GM19452 (cell line): ENCODE data around the gene TMEM94.
"Not testable (repeated sequence)": the region's sequence is repeated elsewhere in the genome, so short reads cannot be mapped to it uniquely, and the experiment has no call there.

Source experiments
- ATAC-seq: cut with Tn5 transposase; IDR thresholded peaks from one replicate; pipeline ENCODE4 v1.9.1; 2021; ENCODE audit not compliant: unreplicated experiment

The TMEM94 gene

GRCh38 chr17:75456417-75457046 is at the start of gene TMEM94:
Gene TMEM94, plus strand, starts transcription at chr17:75456635. Its CDS starts 15,271 bp downstream, at chr17:75471906.
- ATAC-seq = peak; percentile 88

- no peak for ATAC-seq
These were observed 48.6 kb upstream of the TMEM94 start for GRCh38 chr17:75407655-75408352.

- no peak for ATAC-seq
These were observed 46.3 kb upstream of the TMEM94 start for GRCh38 chr17:75410141-75410540.

GRCh38 chr17:75411328-75412067 is 44.9 kb upstream of the TMEM94 start:
- no peak for ATAC-seq

GRCh38 chr17:75412455-75413317 is 43.7 kb upstream of the TMEM94 start:
- no peak for ATAC-seq

- ATAC-seq = no peak
These were observed 41.9 kb upstream of the TMEM94 start for GRCh38 chr17:75414488-75414887.

GRCh38 chr17:75416006-75416405 is 40.4 kb upstream of the TMEM94 start:
- no peak for ATAC-seq

- ATAC-seq = no peak
These were observed 39.3 kb upstream of the TMEM94 start for GRCh38 chr17:75417054-75417580.

GRCh38 chr17:75418531-75418930 is 37.9 kb upstream of the TMEM94 start:
- ATAC-seq = no peak

GRCh38 chr17:75428543-75429469 is 27.6 kb upstream of the TMEM94 start:
- no peak for ATAC-seq

- no peak for ATAC-seq
These were observed 26.1 kb upstream of the TMEM94 start for GRCh38 chr17:75430159-75430974.

GRCh38 chr17:75433218-75433783 is 23.1 kb upstream of the TMEM94 start:
- ATAC-seq = no peak

- ATAC-seq = not testable (repeated sequence)
These were observed 22.0 kb upstream of the TMEM94 start for GRCh38 chr17:75434433-75434832.

GRCh38 chr17:75437404-75437803 is 19.0 kb upstream of the TMEM94 start:
- ATAC-seq = not testable (repeated sequence)

GRCh38 chr17:75439287-75439686 is 17.1 kb upstream of the TMEM94 start:
- no peak for ATAC-seq

GRCh38 chr17:75440738-75441448 is 15.5 kb upstream of the TMEM94 start:
- no peak for ATAC-seq

- no peak for ATAC-seq
These were observed 14.0 kb upstream of the TMEM94 start for GRCh38 chr17:75442168-75443103.
